ENCODE data around the gene SEMA3D.

DNA sequence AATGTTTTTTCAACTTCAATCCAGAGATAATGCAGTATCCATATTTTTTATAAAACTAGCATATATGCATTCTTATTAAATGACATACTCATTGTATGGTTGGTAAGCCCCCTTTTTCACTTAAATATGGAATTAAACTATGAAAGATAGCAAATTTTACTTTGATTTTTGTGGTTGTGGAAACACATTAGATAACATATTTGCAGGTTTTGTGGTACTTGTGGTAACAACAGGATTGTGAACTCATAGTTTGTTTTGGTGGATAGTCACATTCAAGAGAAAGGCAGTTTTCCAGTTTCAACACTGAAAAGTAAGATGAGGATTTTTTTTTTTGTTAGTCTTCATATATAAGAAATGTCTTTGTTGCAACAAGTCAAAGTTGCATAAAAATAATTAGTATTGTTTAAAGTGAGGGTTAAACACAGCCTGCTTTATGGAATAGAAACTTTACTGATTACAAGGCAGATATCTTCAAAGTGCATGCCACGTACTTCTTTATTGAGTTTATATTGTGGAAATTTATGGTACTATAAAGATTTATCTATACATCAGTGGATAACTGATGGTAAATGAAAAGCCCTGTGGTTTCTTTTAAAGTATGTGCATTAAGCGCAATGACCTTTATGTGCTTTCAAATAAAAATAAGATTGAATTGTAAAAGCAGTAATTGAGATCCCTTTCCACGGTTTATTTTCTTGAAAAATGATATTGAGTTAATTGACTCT lies 39.7 kb upstream of the SEMA3D start:
- TF ChIP-seq, protein P1, sequence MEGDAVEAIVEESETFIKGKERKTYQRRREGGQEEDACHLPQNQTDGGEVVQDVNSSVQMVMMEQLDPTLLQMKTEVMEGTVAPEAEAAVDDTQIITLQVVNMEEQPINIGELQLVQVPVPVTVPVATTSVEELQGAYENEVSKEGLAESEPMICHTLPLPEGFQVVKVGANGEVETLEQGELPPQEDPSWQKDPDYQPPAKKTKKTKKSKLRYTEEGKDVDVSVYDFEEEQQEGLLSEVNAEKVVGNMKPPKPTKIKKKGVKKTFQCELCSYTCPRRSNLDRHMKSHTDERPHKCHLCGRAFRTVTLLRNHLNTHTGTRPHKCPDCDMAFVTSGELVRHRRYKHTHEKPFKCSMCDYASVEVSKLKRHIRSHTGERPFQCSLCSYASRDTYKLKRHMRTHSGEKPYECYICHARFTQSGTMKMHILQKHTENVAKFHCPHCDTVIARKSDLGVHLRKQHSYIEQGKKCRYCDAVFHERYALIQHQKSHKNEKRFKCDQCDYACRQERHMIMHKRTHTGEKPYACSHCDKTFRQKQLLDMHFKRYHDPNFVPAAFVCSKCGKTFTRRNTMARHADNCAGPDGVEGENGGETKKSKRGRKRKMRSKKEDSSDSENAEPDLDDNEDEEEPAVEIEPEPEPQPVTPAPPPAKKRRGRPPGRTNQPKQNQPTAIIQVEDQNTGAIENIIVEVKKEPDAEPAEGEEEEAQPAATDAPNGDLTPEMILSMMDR (conservative IDR thresholded peaks at IDR 0.05; ENCODE audit: low read depth, low read length), result no peak
- TF ChIP-seq EZH2 (IDR thresholded peaks at IDR 0.05; ENCODE audit: borderline replicate concordance, low read depth, low read length, poor library complexity, severe bottlenecking), result no peak

Measured in A673 (cell line).